D721Med (cell line): ENCODE measurements around the gene PREX1.

ENCODE experiments used
- DNase-seq: peaks from one replicate; pipeline ENCODE4 v3.0.0; 2011; ENCODE audit warnings: low spot score; ENCODE audit not compliant: insufficient read length
- FAIRE-seq: peaks from 2 replicates; lab custom pipeline; 2011; peaks lifted over from hg19 to GRCh38; lab: Jason Lieb, UNC
- CTCF ChIP-seq: IDR thresholded peaks from 2 replicates; pipeline ENCODE4 v1.5.1; 2012; ENCODE audit warnings: mild to moderate bottlenecking, control low read depth; ENCODE audit not compliant: insufficient read depth; ENCODE audit errors: missing control alignments

PREX1 gene

GRCh38 chr20:48698507-48699267 is 129.1 kb downstream of the PREX1 start:
- FAIRE-seq (no peak), DNase-seq (no peak)
- peak; percentile 17 for TF ChIP-seq CTCF

- TF ChIP-seq CTCF: no peak
- FAIRE-seq (no peak), DNase-seq (no peak)
Measured at GRCh38 chr20:48697845-48698491, 129.8 kb downstream of the PREX1 start.

- FAIRE-seq: no peak
- no peak for TF ChIP-seq CTCF
Measured at GRCh38 chr20:48696671-48697070, 131.1 kb downstream of the PREX1 start.

GRCh38 chr20:48695738-48696137 is 132.1 kb downstream of the PREX1 start:
- FAIRE-seq (no peak), DNase-seq (no peak)
- TF ChIP-seq CTCF: no peak

More at GRCh38 chr20:48696671-48697070, 131.1 kb downstream of the PREX1 start:
- no peak for DNase-seq

- no peak for FAIRE-seq
- DNase-seq: no peak
- TF ChIP-seq CTCF: no peak
Measured at GRCh38 chr20:48695255-48695654, 132.5 kb downstream of the PREX1 start.

GRCh38 chr20:48694381-48694865 is 133.4 kb downstream of the PREX1 start:
- no peak for FAIRE-seq
- DNase-seq: no peak
- no peak for TF ChIP-seq CTCF

GRCh38 chr20:48691523-48691922 is 136.3 kb downstream of the PREX1 start:
- no peak for TF ChIP-seq CTCF
- DNase-seq: no peak
- no peak for FAIRE-seq
